Fibroblast of the aortic adventitia (primary cell): ENCODE data around the gene TNPO2. TPM values are rescaled to one million over a fixed set of nuclear protein-coding genes. Genes with fewer than 3 reads are reported as not detected.

ENCODE experiments used
- DNase-seq: peaks from one replicate; pipeline ENCODE4 v3.0.0-alpha.2; 2010; ENCODE audit warnings: low read depth
- H3K4me3 ChIP-seq: 2 replicates; pipeline ENCODE4 v1.5.1; 2011; ENCODE audit warnings: low read depth, mild to moderate bottlenecking, control low read depth, low read length, moderate library complexity
- CTCF ChIP-seq: IDR thresholded peaks from 2 replicates; pipeline ENCODE4 v1.5.1; 2011; ENCODE audit warnings: mild to moderate bottlenecking, low read length, control low read depth, inconsistent platforms; ENCODE audit not compliant: insufficient read depth
- total RNA-seq: library from RNA; depleted of rRNA; stranded (reverse); fragments of >200 nt; gene quantifications from 2 replicates; pipeline ENCODE4 v1.2.3, GENCODE V29; 2012; ENCODE audit warnings: low replicate concordance

The TNPO2 gene
- total RNA-seq, 1 donor = 57.3 TPM

DNA sequence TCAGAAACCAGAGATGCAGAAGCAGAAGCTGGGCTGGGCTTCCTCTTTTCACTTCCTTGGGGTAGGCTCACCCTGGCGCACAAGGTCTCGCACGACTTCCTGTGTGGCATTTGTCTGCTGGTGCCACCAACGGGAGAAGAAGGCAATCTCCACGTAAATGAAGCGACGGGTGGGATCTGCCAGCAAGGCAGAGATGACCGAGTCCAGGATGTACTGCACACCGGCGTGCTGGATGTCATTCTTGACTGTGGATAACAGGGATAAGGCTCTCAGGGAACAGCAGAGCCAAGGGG lies 58.5 kb downstream of the TNPO2 start:
- H3K4me3 ChIP-seq = no peak overlapping the region
- no peak for DNase-seq
- no peak for TF ChIP-seq CTCF

GRCh38 chr19:12664406-12665280 lies 59.1 kb downstream of the TNPO2 start:
- DNase-seq = no peak
- H3K4me3 ChIP-seq = no peak overlapping the region
- no peak for TF ChIP-seq CTCF

- no peak overlapping the region for H3K4me3 ChIP-seq
- TF ChIP-seq CTCF = no peak
- DNase-seq = no peak
Observed at GRCh38 chr19:12660980-12661379, 62.8 kb downstream of the TNPO2 start.

DNA sequence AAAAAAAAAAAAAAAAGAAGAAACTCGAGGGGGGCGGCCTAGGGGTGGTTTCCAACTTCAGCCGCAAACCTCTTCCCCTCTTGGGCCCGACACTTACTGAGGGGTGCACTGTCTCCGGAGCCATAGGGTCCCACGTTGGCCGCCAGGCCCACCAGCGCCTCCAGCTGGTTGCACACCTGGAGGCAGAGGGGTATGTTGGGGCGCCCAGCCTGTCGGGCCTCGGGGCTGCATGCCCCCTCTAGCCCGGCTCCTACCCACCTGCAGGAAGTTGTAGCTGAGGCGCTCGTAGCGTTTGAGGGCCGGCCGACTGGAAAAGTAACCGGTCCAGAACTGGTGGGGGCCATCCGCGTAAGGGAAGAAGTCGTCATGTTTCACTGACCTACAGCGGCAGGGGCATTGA lies 65.8 kb downstream of the TNPO2 start:
- no peak for DNase-seq
- TF ChIP-seq CTCF = no peak
- H3K4me3 ChIP-seq = no peak overlapping the region

DNA sequence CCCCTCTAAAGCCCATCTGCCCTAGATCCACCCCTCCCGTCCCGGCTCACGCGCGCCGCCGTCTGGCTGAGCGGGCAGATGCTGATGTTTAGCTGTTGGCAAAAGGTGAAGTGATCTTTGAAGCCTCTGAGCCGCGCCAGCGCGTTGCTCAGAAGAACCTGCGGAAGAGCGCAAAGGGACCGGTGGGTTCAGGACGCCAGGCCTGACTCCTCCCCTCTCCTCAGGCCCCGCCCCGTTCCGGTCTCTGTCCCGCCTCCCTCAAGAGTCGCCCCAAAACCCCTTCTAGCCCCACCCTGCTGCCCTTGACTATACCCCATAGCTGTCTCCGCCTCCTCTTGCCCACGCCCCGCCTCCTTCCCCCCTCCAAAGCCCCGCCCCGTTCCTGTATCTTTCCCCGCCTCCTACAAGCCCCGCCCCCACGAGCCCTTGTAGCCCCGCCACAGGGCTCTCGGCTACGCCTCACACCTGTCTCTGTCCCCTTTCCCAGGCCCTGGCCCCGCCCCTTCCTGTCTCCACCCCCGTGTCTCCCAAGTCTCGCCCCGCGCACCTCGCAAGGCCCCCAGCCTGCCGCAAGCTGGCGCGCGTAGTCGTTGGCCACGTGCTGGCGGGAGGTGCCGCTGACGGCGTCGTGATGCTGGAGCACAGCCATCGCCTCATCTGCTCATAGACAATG lies 66.7 kb downstream of the TNPO2 start:
- no peak overlapping the region for H3K4me3 ChIP-seq
- no peak for TF ChIP-seq CTCF
- no peak for DNase-seq

DNA sequence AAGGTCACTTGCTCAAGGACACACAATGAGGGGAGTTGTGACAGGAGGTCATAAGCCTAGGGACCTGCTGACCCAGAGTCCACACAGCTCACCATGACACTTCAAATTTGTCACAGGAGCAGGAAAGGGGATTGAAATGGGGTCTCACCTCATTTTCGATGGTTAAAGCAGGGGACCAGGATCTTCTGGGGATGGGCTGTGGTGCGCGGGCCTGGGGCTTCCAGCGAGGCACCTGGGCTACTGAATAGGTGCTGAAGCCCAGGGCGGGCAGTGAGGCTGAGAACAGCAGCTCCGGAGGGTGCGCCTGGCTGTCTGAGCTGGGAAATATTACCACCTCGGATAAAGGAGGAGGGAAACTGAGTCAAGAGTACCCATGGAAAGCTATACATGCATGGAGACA lies 68.2 kb downstream of the TNPO2 start:
- DNase-seq = no peak
- TF ChIP-seq CTCF = no peak

GRCh38 chr19:12652219-12652618 lies 71.5 kb downstream of the TNPO2 start:
- H3K4me3 ChIP-seq = no peak overlapping the region
- no peak for TF ChIP-seq CTCF
- no peak for DNase-seq

More for the DNA sequence above, 68.2 kb downstream of the TNPO2 start:
- H3K4me3 ChIP-seq = no peak overlapping the region
